Measurements from ENCODE around the gene PPM1L. TPM values are rescaled to one million over a fixed set of nuclear protein-coding genes. Genes with fewer than 3 reads are reported as not detected.
A peak's percentile ranks its signal among the peaks of the same experiment; 100 is the strongest.

The PPM1L gene
- total RNA-seq, 4 donors from 2014 or later: 31.5 to 40.2 (median 34.0) TPM

- TF ChIP-seq, protein P1, sequence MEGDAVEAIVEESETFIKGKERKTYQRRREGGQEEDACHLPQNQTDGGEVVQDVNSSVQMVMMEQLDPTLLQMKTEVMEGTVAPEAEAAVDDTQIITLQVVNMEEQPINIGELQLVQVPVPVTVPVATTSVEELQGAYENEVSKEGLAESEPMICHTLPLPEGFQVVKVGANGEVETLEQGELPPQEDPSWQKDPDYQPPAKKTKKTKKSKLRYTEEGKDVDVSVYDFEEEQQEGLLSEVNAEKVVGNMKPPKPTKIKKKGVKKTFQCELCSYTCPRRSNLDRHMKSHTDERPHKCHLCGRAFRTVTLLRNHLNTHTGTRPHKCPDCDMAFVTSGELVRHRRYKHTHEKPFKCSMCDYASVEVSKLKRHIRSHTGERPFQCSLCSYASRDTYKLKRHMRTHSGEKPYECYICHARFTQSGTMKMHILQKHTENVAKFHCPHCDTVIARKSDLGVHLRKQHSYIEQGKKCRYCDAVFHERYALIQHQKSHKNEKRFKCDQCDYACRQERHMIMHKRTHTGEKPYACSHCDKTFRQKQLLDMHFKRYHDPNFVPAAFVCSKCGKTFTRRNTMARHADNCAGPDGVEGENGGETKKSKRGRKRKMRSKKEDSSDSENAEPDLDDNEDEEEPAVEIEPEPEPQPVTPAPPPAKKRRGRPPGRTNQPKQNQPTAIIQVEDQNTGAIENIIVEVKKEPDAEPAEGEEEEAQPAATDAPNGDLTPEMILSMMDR (IDR thresholded peaks at IDR 0.05): no peak
- TF ChIP-seq POLR2AphosphoS5 (IDR thresholded peaks at IDR 0.05) (no peak), POLR2A (IDR thresholded peaks at IDR 0.05) (no peak), EP300 (IDR thresholded peaks at IDR 0.05) (no peak)
- Histone ChIP-seq H3K9me3 (no peaks in the 10 kb centered on the region), H3K27ac (peak overlapping the region; percentile 11), H3K4me3 (no peak overlapping the region), H3K27me3 (no peaks in the 10 kb centered on the region), H3K36me3 (peaks cover 5% of the 10 kb centered on the region), H3K4me1 (peaks cover 26% of the 10 kb centered on the region)
- no peak for DNase-seq (ENCODE audit: low spot score in 2 of 2)
- 28% methylated on average over 5 of the region's 5 CpGs for WGBS
Observed at GRCh38 chr3:161069511-161070251, 313.6 kb downstream of the PPM1L start.

DNA sequence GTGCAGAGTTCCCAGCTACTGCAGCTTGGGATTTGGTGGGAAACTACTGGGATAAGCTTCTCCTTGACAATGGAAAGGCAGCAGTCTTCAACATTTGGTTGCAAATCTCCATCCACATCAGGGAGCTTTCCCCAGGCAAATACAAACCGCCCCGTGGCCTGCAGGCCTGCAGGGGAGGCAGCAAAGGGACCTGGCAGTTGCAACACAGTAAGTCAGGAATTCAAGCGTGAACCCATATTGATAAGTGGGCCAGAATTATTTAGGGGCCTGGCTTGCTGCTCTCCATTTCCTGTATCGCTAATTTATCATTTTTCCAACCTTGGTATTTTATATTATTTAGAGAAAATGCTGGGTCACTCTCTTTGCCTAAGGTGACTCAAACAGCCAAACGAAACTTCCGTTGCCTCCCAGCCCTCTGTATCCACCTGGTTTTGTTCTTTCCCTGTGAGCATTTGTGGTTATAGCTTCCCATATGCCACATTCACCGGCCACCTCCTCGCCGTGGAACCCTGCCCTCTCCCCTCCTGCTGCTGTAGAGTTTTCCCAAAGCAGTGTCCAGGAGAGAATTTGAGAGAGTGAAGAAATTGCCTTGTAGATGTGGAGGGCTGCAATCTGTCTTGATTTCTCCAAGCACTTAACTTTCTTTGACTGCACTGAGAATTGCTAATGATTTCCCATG is 314.4 kb downstream of the PPM1L start:
- no peak for DNase-seq (ENCODE audit: low spot score in 2 of 2)

DNA sequence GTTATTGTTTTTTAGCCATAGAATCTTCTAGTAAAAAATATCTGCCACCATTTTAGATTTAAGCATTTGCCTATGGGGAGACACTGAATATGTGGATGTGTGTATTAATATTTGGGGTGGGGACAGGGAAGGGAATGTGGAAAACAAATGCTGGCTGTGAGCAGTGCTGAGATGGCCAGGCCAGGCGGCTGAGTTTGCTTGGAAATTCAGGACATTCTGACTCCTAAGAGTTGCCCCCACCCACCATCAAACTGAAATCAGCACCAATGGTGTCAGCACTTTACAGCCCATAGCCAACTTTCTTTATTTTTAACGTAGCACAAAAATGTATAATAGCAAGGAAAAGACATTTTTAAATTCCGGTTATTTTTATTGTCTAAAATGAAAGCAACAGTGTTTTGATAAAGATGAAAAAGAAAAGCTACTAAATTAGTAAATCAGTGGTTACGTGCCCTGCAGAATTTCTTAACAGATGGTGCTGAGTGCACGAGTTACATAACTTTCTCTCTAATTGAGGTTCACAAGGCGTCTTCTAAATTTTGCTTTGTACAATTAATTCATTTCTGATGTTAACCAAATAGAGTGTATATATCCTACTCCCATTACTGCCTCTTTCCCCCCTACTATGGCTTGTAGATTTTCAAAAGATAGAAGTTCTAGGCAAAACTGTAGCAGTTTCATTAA is 315.1 kb downstream of the PPM1L start:
- Histone ChIP-seq H3K36me3 (no peaks in the 10 kb centered on the region), H3K9me3 (no peaks in the 10 kb centered on the region), H3K4me1 (peaks cover 26% of the 10 kb centered on the region), H3K27me3 (no peaks in the 10 kb centered on the region), H3K4me3 (no peak overlapping the region), H3K27ac (no peak overlapping the region)
- TF ChIP-seq POLR2AphosphoS5 (IDR thresholded peaks at IDR 0.05): no peak
- TF ChIP-seq, protein P1 (IDR thresholded peaks at IDR 0.05): no peak
- TF ChIP-seq EP300 (IDR thresholded peaks at IDR 0.05): no peak
- TF ChIP-seq POLR2A (IDR thresholded peaks at IDR 0.05): no peak
- WGBS: 78% methylated on average over 6 of the region's 6 CpGs
- DNase-seq (ENCODE audit: low spot score in 2 of 2): no peak

More for the DNA sequence above, 314.4 kb downstream of the PPM1L start:
- Histone ChIP-seq H3K36me3 (peaks cover 5% of the 10 kb centered on the region), H3K4me1 (peaks cover 26% of the 10 kb centered on the region), H3K27me3 (no peaks in the 10 kb centered on the region), H3K27ac (no peak overlapping the region), H3K9me3 (no peaks in the 10 kb centered on the region), H3K4me3 (no peak overlapping the region)
- 81% methylated on average over 9 of the region's 9 CpGs for WGBS
- TF ChIP-seq POLR2AphosphoS5 (IDR thresholded peaks at IDR 0.05): no peak
- TF ChIP-seq POLR2A (IDR thresholded peaks at IDR 0.05): no peak
- TF ChIP-seq, protein P1 (IDR thresholded peaks at IDR 0.05): no peak
- no peak for TF ChIP-seq EP300 (IDR thresholded peaks at IDR 0.05)

- Histone ChIP-seq H3K36me3 (no peaks in the 10 kb centered on the region), H3K4me3 (no peak overlapping the region), H3K9me3 (no peaks in the 10 kb centered on the region), H3K27ac (no peak overlapping the region), H3K4me1 (peaks cover 26% of the 10 kb centered on the region), H3K27me3 (no peaks in the 10 kb centered on the region)
- no peak for DNase-seq (ENCODE audit: low spot score in 2 of 2)
- no peak for TF ChIP-seq EP300 (IDR thresholded peaks at IDR 0.05)
- no peak for TF ChIP-seq POLR2AphosphoS5 (IDR thresholded peaks at IDR 0.05)
- TF ChIP-seq, protein P1 (IDR thresholded peaks at IDR 0.05): no peak
- WGBS: 73% methylated on average over 1 of the region's 1 CpG
Observed at GRCh38 chr3:161072211-161072621, 316.2 kb downstream of the PPM1L start.

DNA sequence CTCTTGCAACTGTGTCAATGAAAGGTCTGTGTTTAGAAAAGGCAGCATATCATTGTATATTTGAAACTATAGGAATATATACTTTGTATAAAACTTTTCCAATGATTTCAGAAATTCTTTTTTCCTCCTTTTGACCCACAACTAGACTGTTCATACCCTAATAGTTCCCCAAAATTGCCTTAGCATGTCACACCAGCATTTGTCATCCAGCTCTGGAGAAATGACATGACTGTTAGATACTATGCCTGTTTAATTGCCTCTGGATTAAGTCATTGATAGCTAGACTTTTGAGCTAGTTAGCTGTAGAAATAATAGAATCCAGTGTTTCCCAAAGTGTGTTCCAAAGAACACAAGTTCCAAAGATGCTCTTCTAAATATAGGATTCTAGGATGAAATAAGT is 316.7 kb downstream of the PPM1L start:
- no peak for DNase-seq (ENCODE audit: low spot score in 2 of 2)
- H3K4me3 ChIP-seq: no peak overlapping the region
- H3K27me3 ChIP-seq: no peaks in the 10 kb centered on the region
- no peak overlapping the region for H3K27ac ChIP-seq
- no peaks in the 10 kb centered on the region for H3K9me3 ChIP-seq
- H3K36me3 ChIP-seq: no peaks in the 10 kb centered on the region
- H3K4me1 ChIP-seq: peaks cover 26% of the 10 kb centered on the region
- TF ChIP-seq POLR2AphosphoS5 (IDR thresholded peaks at IDR 0.05): no peak
- TF ChIP-seq, protein P1 (IDR thresholded peaks at IDR 0.05): no peak
- no peak for TF ChIP-seq POLR2A (IDR thresholded peaks at IDR 0.05)
- no peak for TF ChIP-seq EP300 (IDR thresholded peaks at IDR 0.05)

Data from suprapubic skin (tissue), 4 donors.